Fibroblast of lung (primary cell): Measurements from ENCODE around the gene FUCA2. TPM values are rescaled to one million over a fixed set of nuclear protein-coding genes. Genes with fewer than 3 reads are reported as not detected.

Experiments
- DNase-seq, 2 donors: peaks; one replicate each; pipeline versions ENCODE4 v3.0.0 to v3.0.0-alpha.2; 2010; ENCODE audit warnings: low read depth in 2 of 2
- H2AFZ ChIP-seq: 2 replicates; pipeline ENCODE4 v1.5.1; 2012; ENCODE audit warnings: low read length, control low read depth, inconsistent platforms
- H3K27ac ChIP-seq: 2 replicates; pipeline ENCODE4 v1.5.1; 2011; ENCODE audit warnings: low read length, control low read depth; ENCODE audit not compliant: insufficient read depth
- H3K27me3 ChIP-seq: 2 replicates; pipeline ENCODE4 v1.5.1; 2011; ENCODE audit warnings: mild to moderate bottlenecking, low read length; ENCODE audit not compliant: control insufficient read depth, insufficient read depth
- H3K36me3 ChIP-seq: 2 replicates; pipeline ENCODE4 v1.5.1; 2011; ENCODE audit warnings: low read length; ENCODE audit not compliant: control insufficient read depth, insufficient read depth
- H3K4me1 ChIP-seq: 2 replicates; pipeline ENCODE4 v1.5.1; 2011; ENCODE audit warnings: low read length; ENCODE audit not compliant: control insufficient read depth, insufficient read depth; ENCODE audit errors: extremely low read depth
- H3K4me2 ChIP-seq: 2 replicates; pipeline ENCODE4 v1.5.1; 2011; ENCODE audit warnings: low read length, control low read depth; ENCODE audit not compliant: insufficient read depth; ENCODE audit errors: extremely low read depth
- H3K4me3 ChIP-seq, 4 experiments: fragments of 200-600 bp in 1 of 4; sonication (generic) in 1 of 4; replicated peaks in 1 of 4; 2 replicates each; pipeline ENCODE4 v1.5.1; 2011 to 2016; ENCODE audit warnings: low read length in 4 of 4, low read depth in 3 of 4, mild to moderate bottlenecking in 3 of 4, control low read depth in 2 of 4, inconsistent platforms in 1 of 4, mixed read lengths in 1 of 4; ENCODE audit not compliant: insufficient read depth in 1 of 4; ENCODE audit errors: control extremely low read depth in 1 of 4
- H3K79me2 ChIP-seq: 2 replicates; pipeline ENCODE4 v1.5.1; 2012; ENCODE audit warnings: mild to moderate bottlenecking, low read length, inconsistent platforms; ENCODE audit not compliant: control insufficient read depth, insufficient read depth
- H3K9ac ChIP-seq: 2 replicates; pipeline ENCODE4 v1.5.1; 2011; ENCODE audit warnings: mild to moderate bottlenecking, low read length, control low read depth; ENCODE audit not compliant: insufficient read depth
- H3K9me3 ChIP-seq: 2 replicates; pipeline ENCODE4 v1.5.1; 2012; ENCODE audit warnings: low read depth, low read length; ENCODE audit not compliant: control insufficient read depth, insufficient read depth
- H4K20me1 ChIP-seq: 2 replicates; pipeline ENCODE4 v1.5.1; 2011; ENCODE audit warnings: low read length; ENCODE audit not compliant: control insufficient read depth, insufficient read depth; ENCODE audit errors: extremely low read depth
- CTCF ChIP-seq, 2 donors: IDR thresholded peaks in 1 of 2; conservative IDR thresholded peaks in 1 of 2; 1 replicate in 1 of 2; 2 replicates in 1 of 2; pipeline ENCODE4 v1.5.1; 2011 to 2012; ENCODE audit warnings: low read length in 2 of 2, control low read depth in 1 of 2, inconsistent platforms in 1 of 2, low read depth in 1 of 2, mild to moderate bottlenecking in 1 of 2
- EZH2 ChIP-seq: IDR thresholded peaks from 2 replicates; pipeline ENCODE4 v1.5.1; 2012; ENCODE audit warnings: low read length, control low read depth, mild to moderate bottlenecking; ENCODE audit errors: missing control alignments
- polyA plus RNA-seq, 2 donors: library from polyadenylated mRNA; depleted of rRNA in 1 of 2; stranded (reverse) in 1 of 2; unstranded in 1 of 2; fragments of >200 nt; gene quantifications; 2 replicates each; pipeline ENCODE4 v1.2.1, GENCODE V29; 2011 to 2012; ENCODE audit warnings: missing spikeins in 1 of 2
- total RNA-seq: library from RNA; depleted of rRNA; stranded (reverse); fragments of >200 nt; gene quantifications from 2 replicates; pipeline ENCODE4 v1.2.1, GENCODE V29; 2014

Gene FUCA2
- total and polyA plus RNA-seq, 2 donors (not counting 1 experiment from before 2014, with no cell fraction given) = 60.8 to 107 TPM

- Histone ChIP-seq H3K79me2 (peaks cover 18% of the 10 kb centered on the region), H3K9me3 (no peaks in the 10 kb centered on the region), H3K36me3 (no peaks in the 10 kb centered on the region), H2AFZ (peak overlapping the region; percentile 97), H3K4me2 (peak overlapping the region; percentile 91), H3K9ac (peak overlapping the region; percentile 8), H4K20me1 (no peaks in the 10 kb centered on the region), H3K4me3 (peak overlapping the region; percentile 71 to 95 (median 90)), H3K27ac (peak overlapping the region; percentile 75), H3K27me3 (no peaks in the 10 kb centered on the region), H3K4me1 (peaks cover 8% of the 10 kb centered on the region)
- DNase-seq = peak in 1 of 2 donors; percentile 16
- TF ChIP-seq CTCF (conservative IDR thresholded peaks at IDR 0.05 in 1 of 2, IDR thresholded peaks at IDR 0.05 in 1 of 2; ENCODE audit: low read depth in 1 of 2, low read length in 2 of 2) (no peak), EZH2 (no peak)
Observed at GRCh38 chr6:143451531-143451930, 60.0 kb downstream of the FUCA2 start.

- Histone ChIP-seq H3K79me2 (peaks cover 18% of the 10 kb centered on the region), H3K9ac (peak within 1 kb of the TSS; percentile 83), H4K20me1 (no peaks in the 10 kb centered on the region), H3K4me2 (peak within 1 kb of the TSS; percentile 91), H3K36me3 (no peaks in the 10 kb centered on the region), H3K9me3 (no peaks in the 10 kb centered on the region), H2AFZ (peak within 1 kb of the TSS; percentile 97), H3K4me3 (peak within 1 kb of the TSS; percentile 71 to 95 (median 90)), H3K4me1 (peaks cover 8% of the 10 kb centered on the region), H3K27me3 (no peaks in the 10 kb centered on the region), H3K27ac (peak within 1 kb of the TSS; percentile 76)
- no peak for TF ChIP-seq CTCF (conservative IDR thresholded peaks at IDR 0.05 in 1 of 2, IDR thresholded peaks at IDR 0.05 in 1 of 2; ENCODE audit: low read depth in 1 of 2, low read length in 2 of 2)
- TF ChIP-seq EZH2 = no peak
- DNase-seq = peak; percentile 94 to 95
Observed at GRCh38 chr6:143450453-143451371, 60.8 kb downstream of the FUCA2 start, which contains the start of the genes ADAT2 and PEX3. TSS of gene ADAT2 (minus strand) at chr6:143450695. CDS start at chr6:143450658, 37 bp downstream. TSS of gene PEX3 (plus strand) at chr6:143450805. CDS start at chr6:143451043, 238 bp downstream.

- H3K9me3 ChIP-seq = no peaks in the 10 kb centered on the region
- H3K27me3 ChIP-seq = no peaks in the 10 kb centered on the region
- H3K4me2 ChIP-seq = peak overlapping the region; percentile 89
- peak overlapping the region; percentile 70 for H3K9ac ChIP-seq
- H4K20me1 ChIP-seq = no peaks in the 10 kb centered on the region
- H3K36me3 ChIP-seq = no peaks in the 10 kb centered on the region
- H3K79me2 ChIP-seq = peaks cover 18% of the 10 kb centered on the region
- H2AFZ ChIP-seq = peak overlapping the region; percentile 76
- peak; percentile 38 to 59 for DNase-seq
- H3K4me3 ChIP-seq = peak overlapping the region; percentile 71 to 95 (median 90)
- TF ChIP-seq CTCF (conservative IDR thresholded peaks at IDR 0.05 in 1 of 2, IDR thresholded peaks at IDR 0.05 in 1 of 2; ENCODE audit: low read depth in 1 of 2, low read length in 2 of 2) (no peak), EZH2 (no peak)
- peak overlapping the region; percentile 76 for H3K27ac ChIP-seq
- peaks cover 8% of the 10 kb centered on the region for H3K4me1 ChIP-seq
Observed at GRCh38 chr6:143449714-143450452, 61.6 kb downstream of the FUCA2 start.
